Heart right ventricle (tissue), 16 donors: ENCODE data around the gene PDE4A. TPM values are rescaled to one million over a fixed set of nuclear protein-coding genes. Genes with fewer than 3 reads are reported as not detected.
"Not testable (repeated sequence)": the region's sequence is repeated elsewhere in the genome, so short reads cannot be mapped to it uniquely, and the experiment has no call there.

Source experiments
- ATAC-seq, 8 donors: fragments of 200-7000 bp; cut with Tn5 transposase; one replicate each; pipeline ENCODE4 v1.9.1; 2020; ENCODE audit warnings: mild to moderate bottlenecking in 8 of 8, moderate library complexity in 8 of 8, moderate number of reproducible peaks in 1 of 8
- DNase-seq, 2 donors: peaks; one replicate each; pipeline ENCODE4 v3.0.0-alpha.2; 2020
- H3K27ac ChIP-seq, 10 donors: fragments of 200-600 bp; sonication (generic) in 2 of 10; one replicate each; pipeline versions ENCODE4 v1.5.0 to v1.8.0; 2020 to 2022; ENCODE audit warnings: mild to moderate bottlenecking in 3 of 10
- H3K27me3 ChIP-seq, 7 donors: fragments of 200-600 bp; one replicate each; pipeline ENCODE4 v1.8.0; 2021 to 2022; ENCODE audit warnings: mild to moderate bottlenecking in 2 of 7
- H3K36me3 ChIP-seq, 9 donors: fragments of 200-600 bp; sonication (generic) in 1 of 9; one replicate each; pipeline versions ENCODE4 v1.5.0 to v1.8.0; 2020 to 2022; ENCODE audit warnings: mild to moderate bottlenecking in 2 of 9
- H3K4me1 ChIP-seq, 9 donors: fragments of 200-600 bp; sonication (generic) in 1 of 9; one replicate each; pipeline versions ENCODE4 v1.5.0 to v1.8.0; 2020 to 2022; ENCODE audit warnings: mild to moderate bottlenecking in 4 of 9
- H3K4me3 ChIP-seq, 10 donors: fragments of 200-600 bp; sonication (generic) in 2 of 10; one replicate each; pipeline versions ENCODE4 v1.5.0 to v1.8.0; 2020 to 2022; ENCODE audit warnings: mild to moderate bottlenecking in 7 of 10, moderate library complexity in 2 of 10
- H3K9me3 ChIP-seq, 11 donors: fragments of 200-600 bp in 10 of 11; sonication (generic) in 2 of 11; one replicate each; pipeline versions ENCODE4 v1.5.0 to v1.8.0; 2013 to 2022; ENCODE audit warnings: mild to moderate bottlenecking in 2 of 11, control low read depth in 1 of 11, moderate library complexity in 1 of 11
- WGBS, 2 donors: extraction: QIAGEN DNeasy Blood & Tissue Kit; methylation state at CpG; one replicate each; pipeline ENCODE4 v1.1.7; 2013; ENCODE audit warnings: inconsistent platforms in 1 of 2; 5-methylcytosine and 5-hydroxymethylcytosine counted together
- intact Hi-C, 10 donors: fragments of 100-400 bp; cut with DNase I; formaldehyde crosslinking; loops; one replicate each; pipeline versions ENCODE4 v1.11.1 to v1.14.2; 2022
- polyA plus RNA-seq, 2 donors: library from polyadenylated mRNA; stranded (reverse); fragments of 200-250 nt; gene quantifications; one replicate each; pipeline ENCODE4 v1.2.3, GENCODE V29; 2013
- total RNA-seq, 10 donors: library from RNA; stranded (reverse); fragmentation: NEBNext Ultra II Directional in 3 of 10; extraction: Animal tissue kit (Norgen Biotek cat#: 25700) in 3 of 10; gene quantifications; one replicate each; pipeline versions ENCODE4 v1.2.1 to v1.2.4, GENCODE V29; 2021 to 2023
- TF ChIP-seq, protein P1 (sequence below), 9 donors: fragments of 200-600 bp; sonication (generic) in 2 of 9; IDR thresholded peaks; one replicate each; pipeline versions ENCODE4 v1.5.0 to v1.8.0; 2021 to 2022; ENCODE audit warnings: antibody characterized with exemption in 9 of 9, mild to moderate bottlenecking in 5 of 9, moderate library complexity in 1 of 9
- donor health status: Arrhythmogenic right ventricular cardiomyopathy.
- donor health status: ischemic (EF 13 %, LVEDD 7.1; RV severe dilation, severe dysfunction).
- donor health status: healthy with polysubstance abuse.
- donor health status: DM: no; HTN: yes; CAD: no.
- donor health status: DM: no; HTN: no; CAD: no.
- donor health status: ischemic (EF 25% LVEDD 6.9; RV normal size, moderate dysfunction).
- donor health status: ischemic (EF 25% LVEDD 5.7; RV mildly dilated, moderate dysfunction).
- donor health status: healthy.
- donor health status: DM: yes; HTN: yes; CAD: no.
- donor health status: Ischemic cardiomyopathy.
- donor health status: ischemic (EF 35%, LVEDD 5.7; RV mildly dilated, moderate dysfunction).
- donor health status: nonischemic (EF 11% LVEDD 7.7; RV severe dilation, severe dysfunction).
- donor health status: DM: yes; HTN: yes; CAD: no.
- donor health status: PGD.
- donor health status: ischemic (EF 29% LVEDD 5.4; RV normal size, mild dysfunction).
- donor health status: nonischemic (EF 23%, LVEDD 6.1; RV moderate dilation, normal function).

The PDE4A gene
- total and polyA plus RNA-seq, 12 donors = 3.5 to 50.7 (median 17.0) TPM

DNA sequence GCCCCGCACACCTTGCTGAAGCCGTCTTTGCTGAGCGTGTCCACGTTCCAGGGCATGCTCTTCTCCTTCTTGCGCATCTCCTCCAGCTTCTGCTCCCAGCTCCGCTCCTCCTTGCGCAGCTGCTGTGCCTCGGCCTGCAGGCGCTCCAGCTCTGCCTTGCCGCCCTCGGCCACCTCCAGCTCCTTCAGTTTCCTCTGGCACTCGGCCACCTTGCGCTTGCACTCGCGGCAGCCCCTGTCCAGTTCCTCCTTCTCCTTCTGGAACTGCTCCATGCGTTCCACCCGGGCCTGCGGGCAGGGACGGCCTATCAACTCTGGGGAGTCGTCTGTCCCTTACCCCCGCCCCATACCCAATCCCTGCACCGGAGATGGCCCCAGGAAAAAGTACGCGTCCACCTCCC lies 24.4 kb upstream of the PDE4A start:
- Histone ChIP-seq H3K9me3 (no peaks in the 10 kb centered on the region), H3K36me3 (peaks cover 9 to 80% (median 41%) of the 10 kb centered on the region in 9 donors), H3K4me3 (no peak overlapping the region), H3K27ac (no peak overlapping the region), H3K4me1 (peaks cover 22 to 50% (median 32%) of the 10 kb centered on the region in 9 donors), H3K27me3 (no peaks in the 10 kb centered on the region)
- ATAC-seq (no peak), DNase-seq (no peak)
- TF ChIP-seq, protein P1, sequence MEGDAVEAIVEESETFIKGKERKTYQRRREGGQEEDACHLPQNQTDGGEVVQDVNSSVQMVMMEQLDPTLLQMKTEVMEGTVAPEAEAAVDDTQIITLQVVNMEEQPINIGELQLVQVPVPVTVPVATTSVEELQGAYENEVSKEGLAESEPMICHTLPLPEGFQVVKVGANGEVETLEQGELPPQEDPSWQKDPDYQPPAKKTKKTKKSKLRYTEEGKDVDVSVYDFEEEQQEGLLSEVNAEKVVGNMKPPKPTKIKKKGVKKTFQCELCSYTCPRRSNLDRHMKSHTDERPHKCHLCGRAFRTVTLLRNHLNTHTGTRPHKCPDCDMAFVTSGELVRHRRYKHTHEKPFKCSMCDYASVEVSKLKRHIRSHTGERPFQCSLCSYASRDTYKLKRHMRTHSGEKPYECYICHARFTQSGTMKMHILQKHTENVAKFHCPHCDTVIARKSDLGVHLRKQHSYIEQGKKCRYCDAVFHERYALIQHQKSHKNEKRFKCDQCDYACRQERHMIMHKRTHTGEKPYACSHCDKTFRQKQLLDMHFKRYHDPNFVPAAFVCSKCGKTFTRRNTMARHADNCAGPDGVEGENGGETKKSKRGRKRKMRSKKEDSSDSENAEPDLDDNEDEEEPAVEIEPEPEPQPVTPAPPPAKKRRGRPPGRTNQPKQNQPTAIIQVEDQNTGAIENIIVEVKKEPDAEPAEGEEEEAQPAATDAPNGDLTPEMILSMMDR (IDR thresholded peaks at IDR 0.05) = no peak
- WGBS, 2 donors = 71 to 75% methylated on average over 24 of the region's 24 CpGs
- intact Hi-C loops = loop anchor here in 1 of 10 donors (10.0 kb wide), 1 partner anchor 461 kb away; the partner anchor contains the start of gene OLFM2

DNA sequence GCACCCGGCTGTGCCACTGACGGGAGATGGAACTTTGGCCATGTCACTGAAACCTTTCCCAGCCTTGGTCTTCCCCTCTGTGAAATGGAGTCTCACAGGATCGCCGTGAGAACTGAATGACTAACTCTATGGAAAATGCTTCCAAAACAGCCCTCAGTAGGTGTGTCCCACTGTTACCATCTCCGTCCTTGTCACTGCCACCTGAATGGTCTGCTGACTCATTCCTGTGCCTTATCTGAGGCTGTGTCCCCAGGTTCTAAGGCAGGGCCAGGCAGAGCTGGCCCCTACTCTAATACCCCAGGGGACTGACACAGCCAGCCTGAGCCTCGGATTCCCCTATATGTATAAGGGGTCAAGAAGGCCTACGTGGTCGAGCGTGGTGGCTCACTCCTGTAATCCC lies 21.5 kb upstream of the PDE4A start:
- 73 to 81% methylated on average over 9 of the region's 9 CpGs for WGBS, 2 donors
- no peak for ATAC-seq
- H3K9me3 ChIP-seq = no peaks in the 10 kb centered on the region
- H3K36me3 ChIP-seq = peaks cover 7 to 53% (median 21%) of the 10 kb centered on the region in 9 donors
- H3K27ac ChIP-seq = peak overlapping the region in 8 of 10 donors; percentile 7 to 94 (median 64)
- no peaks in the 10 kb centered on the region for H3K27me3 ChIP-seq
- intact Hi-C loops = loop anchor here in 1 of 10 donors (10.0 kb wide), 1 partner anchor 464 kb away; the partner anchor contains the start of gene OLFM2
- TF ChIP-seq, protein P1 (IDR thresholded peaks at IDR 0.05) = no peak
- H3K4me3 ChIP-seq = no peak overlapping the region
- H3K4me1 ChIP-seq = peaks cover 30 to 69% (median 49%) of the 10 kb centered on the region in 9 donors
- DNase-seq = no peak

DNA sequence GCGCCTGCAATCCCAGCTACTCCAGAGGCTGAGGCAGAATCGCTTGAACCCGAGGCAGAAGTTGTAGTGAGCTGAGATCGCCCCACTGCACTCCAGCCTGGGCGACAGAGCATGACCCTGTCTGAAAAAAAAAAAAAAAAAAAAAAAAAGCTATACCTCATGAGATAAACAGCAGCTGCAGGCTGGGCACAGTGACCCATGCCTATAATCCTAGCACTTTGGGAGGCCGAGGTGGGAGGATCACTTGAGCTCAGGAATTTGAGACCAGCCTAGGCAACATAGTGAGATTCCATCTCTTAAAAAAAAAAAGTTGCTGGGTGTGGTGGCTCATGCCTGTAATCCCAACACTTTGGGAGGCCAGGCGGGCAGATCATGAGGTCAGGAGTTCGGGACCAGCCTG lies 21.0 kb upstream of the PDE4A start:
- not testable (repeated sequence) for H3K9me3 ChIP-seq, H3K4me3 ChIP-seq, ATAC-seq, H3K27me3 ChIP-seq, DNase-seq
- H3K36me3 ChIP-seq = peaks cover 7 to 48% (median 17%) of the 10 kb centered on the region in 9 donors
- H3K27ac ChIP-seq = peak overlapping the region in 8 of 10 donors; percentile 33 to 94 (median 85)
- H3K4me1 ChIP-seq = peaks cover 31 to 71% (median 52%) of the 10 kb centered on the region in 9 donors
- intact Hi-C loops = loop anchor here in 1 of 10 donors (10.0 kb wide), 1 partner anchor 465 kb away; the partner anchor contains the start of gene OLFM2
- 92 to 96% methylated on average over 8 of the region's 8 CpGs for WGBS, 2 donors

DNA sequence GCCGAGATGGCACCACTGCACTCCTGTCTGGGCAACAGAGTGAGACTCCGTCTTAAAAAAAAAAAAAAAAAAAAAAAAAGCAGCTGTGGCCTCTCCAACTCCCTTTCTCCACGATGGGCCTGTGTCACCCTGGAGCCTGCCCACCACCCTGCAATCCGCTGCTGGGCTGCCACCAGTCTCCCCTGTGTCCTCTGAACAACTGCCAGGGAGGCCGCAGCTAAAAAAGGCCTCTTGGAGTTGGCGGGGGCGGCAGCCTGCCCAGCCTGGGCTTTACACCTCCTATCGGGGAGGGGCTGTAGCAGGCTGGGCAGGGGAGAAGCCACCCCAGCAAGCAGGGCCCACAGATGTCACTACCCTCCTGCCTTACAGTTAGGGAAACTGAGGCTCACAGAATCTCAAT lies 20.5 kb upstream of the PDE4A start:
- peaks cover 4 to 42% (median 13%) of the 10 kb centered on the region in 9 donors for H3K36me3 ChIP-seq
- peak overlapping the region in 9 of 10 donors; percentile 33 to 94 (median 82) for H3K27ac ChIP-seq
- H3K27me3 ChIP-seq = peaks cover 4 to 7% (median 6%) of the 10 kb centered on the region in 7 donors
- DNase-seq = peak; percentile 59 to 75
- ATAC-seq = peak in 3 of 8 donors; percentile 5 to 18 (median 8)
- intact Hi-C loops = loop anchor here in 5 of 10 donors (5.0 to 10.0 kb wide), 5 partner anchors 75 to 465 kb away; partner anchors contain the start of genes CDKN2D (in 1 of the 5), KRI1 (in 1 of the 5) and OLFM2 (in 1 of the 5)
- H3K9me3 ChIP-seq = no peaks in the 10 kb centered on the region
- no peak overlapping the region for H3K4me3 ChIP-seq
- TF ChIP-seq, protein P1 (IDR thresholded peaks at IDR 0.05) = no peak
- peaks cover 36 to 77% (median 57%) of the 10 kb centered on the region in 9 donors for H3K4me1 ChIP-seq
- WGBS, 2 donors = 47 to 69% methylated on average over 6 to 8 of the region's 8 CpGs
